Stomach (tissue), 9 donors: ENCODE measurements around the gene PHOSPHO1. TPM values are rescaled to one million over a fixed set of nuclear protein-coding genes. Genes with fewer than 3 reads are reported as not detected.
"Not testable (repeated sequence)": the region's sequence is repeated elsewhere in the genome, so short reads cannot be mapped to it uniquely, and the experiment has no call there.

Experiments
- DNase-seq, 2 donors: peaks; one replicate each; pipeline versions ENCODE4 v3.0.0 to v3.0.0-alpha.2; 2013 to 2019
- H3K27ac ChIP-seq, 5 donors: fragments of 200-600 bp in 4 of 5; sonication (generic) in 4 of 5; one replicate each; pipeline ENCODE4 v1.5.1; 2013 to 2019; ENCODE audit warnings: mild to moderate bottlenecking in 1 of 5, moderate library complexity in 1 of 5
- H3K27me3 ChIP-seq, 3 donors: fragments of 200-600 bp; sonication (generic); one replicate each; pipeline ENCODE4 v1.5.1; 2017 to 2019; ENCODE audit warnings: mixed run types in 1 of 3
- H3K36me3 ChIP-seq, 4 donors: fragments of 200-600 bp; sonication (generic); 1 replicate in 3 of 4; 2 replicates in 1 of 4; pipeline ENCODE4 v1.5.1; 2016 to 2019
- H3K4me1 ChIP-seq, 4 donors: fragments of 200-600 bp; sonication (generic); one replicate each; pipeline ENCODE4 v1.5.1; 2016 to 2019
- H3K4me3 ChIP-seq, 4 donors: fragments of 200-600 bp; sonication (generic) in 3 of 4; one replicate each; pipeline ENCODE4 v1.5.1; 2016 to 2019; ENCODE audit warnings: mild to moderate bottlenecking in 1 of 4
- H3K9me3 ChIP-seq, 4 donors: fragments of 200-600 bp; sonication (generic); one replicate each; pipeline ENCODE4 v1.5.1; 2016 to 2019
- EP300 ChIP-seq: sonication (generic); formaldehyde crosslinking; IDR thresholded peaks from one replicate; pipeline ENCODE4 v1.6.1; 2017; ENCODE audit warnings: antibody characterized with exemption
- POLR2A ChIP-seq, 4 donors: fragments of 450-650 bp; IDR thresholded peaks; one replicate each; pipeline ENCODE4 v1.6.1; 2016; ENCODE audit warnings: antibody characterized with exemption in 4 of 4, control low read depth in 2 of 4, mild to moderate bottlenecking in 1 of 4, moderate library complexity in 1 of 4
- POLR2AphosphoS5 ChIP-seq, 3 donors: sonication (generic); formaldehyde crosslinking; IDR thresholded peaks; one replicate each; pipeline ENCODE4 v1.6.1; 2016; ENCODE audit warnings: antibody characterized with exemption in 3 of 3
- WGBS, 5 donors: extraction: QIAGEN DNeasy Blood & Tissue Kit in 3 of 5; methylation state at CpG; one replicate each; pipeline versions ENCODE4 v1.1.5 to v1.1.7; 2013 to 2018; 5-methylcytosine and 5-hydroxymethylcytosine counted together
- intact Hi-C: fragments of 100-400 bp; cut with DNase I; formaldehyde crosslinking; loops from one replicate; pipeline ENCODE4 v1.15.1; 2023; ENCODE audit warnings: low total_unique reads
- polyA plus RNA-seq, 3 donors: library from polyadenylated mRNA; stranded (reverse); fragments of 200-250 nt; gene quantifications; one replicate each; pipeline ENCODE4 v1.2.3, GENCODE V29; 2013
- total RNA-seq, 5 donors: library from RNA; depleted of rRNA; stranded (reverse); fragments of >200 nt; gene quantifications; one replicate each; pipeline versions ENCODE4 v1.1.0 to v1.2.3, GENCODE V29; 2014 to 2016
- TF ChIP-seq, protein P1 (sequence below), 7 experiments: fragments of 450-650 bp in 4 of 7; fragments of 200-600 bp in 3 of 7; sonication (generic) in 3 of 7; IDR thresholded peaks; one replicate each; pipeline ENCODE4 v1.5.1; 2016 to 2019; ENCODE audit warnings: antibody characterized with exemption in 7 of 7, control low read depth in 2 of 7, mild to moderate bottlenecking in 1 of 7
- donor health status: healthy with polysubstance abuse.
- donor health status: Bipolar disorder and iron deficiency.
- donor health status: healthy.

The PHOSPHO1 gene
- total and polyA plus RNA-seq, 8 donors = 0.35 to 7.7 (median 1.7) TPM; not detected in 5

DNA sequence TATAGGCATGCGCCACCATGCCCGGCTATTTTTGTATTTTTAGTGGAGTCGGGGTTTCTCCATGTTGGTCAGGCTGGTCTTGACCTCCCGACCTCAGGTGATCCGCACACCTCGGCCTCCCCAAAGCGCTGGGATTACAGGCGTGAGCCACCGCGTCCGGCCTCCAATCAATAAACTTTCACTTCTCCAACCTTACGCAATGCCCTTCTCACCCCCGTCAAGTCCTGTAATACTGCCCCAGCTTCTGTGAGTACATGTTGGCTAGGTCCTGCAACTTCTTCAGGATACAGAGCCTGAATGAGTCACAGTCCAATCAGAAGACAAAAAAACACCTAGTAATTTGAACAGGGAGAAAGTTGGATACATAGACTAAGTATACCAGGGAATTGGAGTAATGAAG lies 47.1 kb upstream of the PHOSPHO1 start:
- H3K4me3 ChIP-seq = no peak overlapping the region
- no peaks in the 10 kb centered on the region for H3K9me3 ChIP-seq
- no peak for DNase-seq
- no peaks in the 10 kb centered on the region for H3K27me3 ChIP-seq
- TF ChIP-seq POLR2AphosphoS5 (IDR thresholded peaks at IDR 0.05) = no peak
- no peak for TF ChIP-seq EP300
- TF ChIP-seq, protein P1, sequence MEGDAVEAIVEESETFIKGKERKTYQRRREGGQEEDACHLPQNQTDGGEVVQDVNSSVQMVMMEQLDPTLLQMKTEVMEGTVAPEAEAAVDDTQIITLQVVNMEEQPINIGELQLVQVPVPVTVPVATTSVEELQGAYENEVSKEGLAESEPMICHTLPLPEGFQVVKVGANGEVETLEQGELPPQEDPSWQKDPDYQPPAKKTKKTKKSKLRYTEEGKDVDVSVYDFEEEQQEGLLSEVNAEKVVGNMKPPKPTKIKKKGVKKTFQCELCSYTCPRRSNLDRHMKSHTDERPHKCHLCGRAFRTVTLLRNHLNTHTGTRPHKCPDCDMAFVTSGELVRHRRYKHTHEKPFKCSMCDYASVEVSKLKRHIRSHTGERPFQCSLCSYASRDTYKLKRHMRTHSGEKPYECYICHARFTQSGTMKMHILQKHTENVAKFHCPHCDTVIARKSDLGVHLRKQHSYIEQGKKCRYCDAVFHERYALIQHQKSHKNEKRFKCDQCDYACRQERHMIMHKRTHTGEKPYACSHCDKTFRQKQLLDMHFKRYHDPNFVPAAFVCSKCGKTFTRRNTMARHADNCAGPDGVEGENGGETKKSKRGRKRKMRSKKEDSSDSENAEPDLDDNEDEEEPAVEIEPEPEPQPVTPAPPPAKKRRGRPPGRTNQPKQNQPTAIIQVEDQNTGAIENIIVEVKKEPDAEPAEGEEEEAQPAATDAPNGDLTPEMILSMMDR (IDR thresholded peaks at IDR 0.05) = no peak
- TF ChIP-seq POLR2A (IDR thresholded peaks at IDR 0.05) = no peak
- no peaks in the 10 kb centered on the region for H3K36me3 ChIP-seq
- WGBS, 5 donors = 82 to 95% (median 92%) methylated on average over 13 of the region's 13 CpGs
- no peak overlapping the region for H3K27ac ChIP-seq
- intact Hi-C loops = no loop called here
- no peaks in the 10 kb centered on the region for H3K4me1 ChIP-seq

GRCh38 chr17:49275981-49276380 lies 45.4 kb upstream of the PHOSPHO1 start:
- WGBS, 5 donors = 90 to 96% (median 94%) methylated on average over 10 to 12 of the region's 12 CpGs
- intact Hi-C loops, H3K4me3 ChIP-seq, H3K36me3 ChIP-seq, DNase-seq, H3K9me3 ChIP-seq, H3K27me3 ChIP-seq, H3K4me1 ChIP-seq, H3K27ac ChIP-seq: not testable (repeated sequence)

DNA sequence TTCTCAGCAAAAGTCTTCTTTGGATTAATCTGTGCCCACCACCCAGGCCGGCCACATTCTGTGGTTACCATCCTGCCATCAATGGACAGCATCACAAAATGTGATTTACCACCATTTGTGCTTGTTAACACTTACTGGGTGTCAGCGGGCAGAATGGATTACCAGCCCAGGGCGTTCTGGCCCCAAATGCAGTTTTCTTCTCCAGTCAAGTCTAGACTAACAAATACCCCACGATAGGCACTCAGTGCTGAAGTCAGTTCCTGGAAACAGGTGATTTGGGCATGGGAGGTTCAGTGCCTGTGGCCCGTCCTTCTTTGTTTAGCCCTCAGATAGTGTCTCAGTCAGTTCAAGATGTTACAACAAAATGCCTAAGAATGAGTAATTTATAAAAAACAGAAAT lies 38.8 kb upstream of the PHOSPHO1 start:
- TF ChIP-seq POLR2AphosphoS5 (IDR thresholded peaks at IDR 0.05) = no peak
- no peak for TF ChIP-seq EP300
- TF ChIP-seq, protein P1 (IDR thresholded peaks at IDR 0.05) = no peak
- TF ChIP-seq POLR2A (IDR thresholded peaks at IDR 0.05) = no peak
- intact Hi-C loops = no loop called here
- WGBS, 5 donors = 72 to 92% (median 79%) methylated on average over 5 of the region's 5 CpGs
- no peak for DNase-seq
- Histone ChIP-seq H3K27me3 (no peaks in the 10 kb centered on the region), H3K4me1 (no peaks in the 10 kb centered on the region), H3K9me3 (no peaks in the 10 kb centered on the region), H3K36me3 (no peaks in the 10 kb centered on the region), H3K4me3 (no peak overlapping the region), H3K27ac (no peak overlapping the region)

GRCh38 chr17:49267912-49268311 lies 37.3 kb upstream of the PHOSPHO1 start:
- WGBS, 5 donors = 71 to 85% (median 80%) methylated on average over 3 of the region's 3 CpGs
- no peak overlapping the region for H3K4me3 ChIP-seq
- no peak overlapping the region for H3K27ac ChIP-seq
- H3K4me1 ChIP-seq = no peaks in the 10 kb centered on the region
- no peaks in the 10 kb centered on the region for H3K36me3 ChIP-seq
- TF ChIP-seq POLR2A (IDR thresholded peaks at IDR 0.05) = no peak
- TF ChIP-seq EP300 = no peak
- no peak for TF ChIP-seq POLR2AphosphoS5 (IDR thresholded peaks at IDR 0.05)
- H3K27me3 ChIP-seq = peaks cover 0 to 3% (median 0%) of the 10 kb centered on the region in 3 donors
- H3K9me3 ChIP-seq = no peaks in the 10 kb centered on the region
- DNase-seq = no peak
- intact Hi-C loops = no loop called here

DNA sequence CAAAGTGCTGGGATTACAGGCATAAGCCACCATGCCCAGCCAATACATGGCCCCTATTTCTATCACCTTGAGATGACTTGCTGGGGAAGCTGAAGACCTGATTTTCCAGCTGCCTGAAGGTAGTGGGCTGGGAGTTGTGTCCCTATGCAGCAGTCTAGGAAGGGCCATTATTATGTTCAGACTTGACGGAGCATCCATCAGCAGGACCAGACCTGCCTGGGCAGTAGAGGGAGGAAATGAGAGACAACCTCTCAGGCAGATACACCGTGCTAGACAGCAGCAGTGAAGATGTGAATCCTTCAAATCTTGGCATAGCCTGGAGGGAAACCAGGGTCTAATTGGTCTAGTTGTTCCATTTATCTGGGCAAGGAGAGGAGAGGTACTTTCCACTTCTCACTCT lies 35.6 kb upstream of the PHOSPHO1 start:
- DNase-seq = no peak
- Histone ChIP-seq H3K36me3 (no peaks in the 10 kb centered on the region), H3K4me3 (no peak overlapping the region), H3K27ac (no peak overlapping the region), H3K4me1 (peaks cover 0 to under 1% (median 0%) of the 10 kb centered on the region in 4 donors), H3K27me3 (peaks cover 0 to 3% (median 0%) of the 10 kb centered on the region in 3 donors), H3K9me3 (no peaks in the 10 kb centered on the region)
- no peak for TF ChIP-seq POLR2AphosphoS5 (IDR thresholded peaks at IDR 0.05)
- TF ChIP-seq EP300 = no peak
- intact Hi-C loops = no loop called here
- WGBS, 5 donors = 82 to 89% (median 88%) methylated on average over 2 of the region's 2 CpGs

DNA sequence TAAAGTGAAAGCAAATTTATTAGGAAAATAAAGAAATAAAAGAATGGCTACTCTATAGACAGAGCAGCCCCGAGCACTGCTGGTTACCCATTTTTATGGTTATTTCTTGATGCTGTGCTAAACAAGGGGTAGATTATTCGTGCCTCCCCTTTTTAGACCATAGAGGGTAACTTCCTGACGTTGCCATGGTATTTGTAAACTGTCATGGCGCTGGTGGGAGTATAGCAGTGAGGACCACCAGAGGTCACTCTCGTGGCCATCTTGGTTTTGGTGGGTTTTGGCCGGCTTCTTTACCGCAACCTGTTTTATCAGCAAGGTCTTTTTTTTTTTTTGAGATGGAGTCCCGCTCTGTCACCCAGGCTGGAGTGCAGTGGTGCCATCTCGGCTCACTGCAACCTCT lies 31.0 kb upstream of the PHOSPHO1 start:
- H3K27ac ChIP-seq, H3K36me3 ChIP-seq, DNase-seq, H3K4me3 ChIP-seq, H3K27me3 ChIP-seq, intact Hi-C loops, H3K9me3 ChIP-seq: not testable (repeated sequence)
- 84 to 93% (median 86%) methylated on average over 9 of the region's 9 CpGs for WGBS, 5 donors
- peaks cover 0 to 14% (median 14%) of the 10 kb centered on the region in 4 donors for H3K4me1 ChIP-seq
